Skin of body (tissue), 3 donors: ENCODE data around the gene TSPAN7. TPM values are rescaled to one million over a fixed set of nuclear protein-coding genes. Genes with fewer than 3 reads are reported as not detected.
A peak's percentile ranks its signal among the peaks of the same experiment; 100 is the strongest.

Source experiments
- DNase-seq: peaks from one replicate; lab custom pipeline; 2025; lab: John Stamatoyannopoulos, UW
- small RNA-seq: library from RNA; depleted of rRNA; stranded (forward); fragments of <200 nt; gene quantifications from one replicate; pipeline ENCODE3, GENCODE V24; 2014; ENCODE audit warnings: low replicate concordance
- total RNA-seq: library from RNA; depleted of rRNA; stranded (reverse); fragments of >200 nt; gene quantifications from one replicate; pipeline ENCODE4 v1.2.3, GENCODE V29; 2014

TSPAN7 gene
- total RNA-seq, 1 donor from 2014 or later: 9.8 TPM

- no peak for DNase-seq
Measured at GRCh38 chrX:38679695-38680094, 118.4 kb downstream of the TSPAN7 start.

- no peak for DNase-seq
Measured at GRCh38 chrX:38682095-38682494, 120.8 kb downstream of the TSPAN7 start.

DNA sequence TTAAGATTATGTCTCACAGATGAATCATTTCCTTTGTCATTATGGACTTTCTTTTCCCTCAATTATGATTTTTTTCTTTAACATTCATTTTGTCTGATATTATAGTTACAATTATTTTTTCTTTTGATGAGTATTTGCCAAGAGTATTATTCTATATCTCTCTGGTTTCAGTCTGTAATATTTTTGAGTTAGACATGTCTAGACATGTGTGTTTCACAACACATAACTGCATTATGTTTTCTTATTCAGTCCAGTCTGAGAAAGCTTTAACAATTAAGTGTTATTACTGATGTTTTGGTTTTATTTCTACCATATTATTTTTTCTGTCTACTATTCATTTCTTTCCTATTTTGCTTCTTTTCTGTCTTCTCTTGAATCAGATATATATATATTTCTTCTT is 131.6 kb downstream of the TSPAN7 start:
- no peak for DNase-seq

DNA sequence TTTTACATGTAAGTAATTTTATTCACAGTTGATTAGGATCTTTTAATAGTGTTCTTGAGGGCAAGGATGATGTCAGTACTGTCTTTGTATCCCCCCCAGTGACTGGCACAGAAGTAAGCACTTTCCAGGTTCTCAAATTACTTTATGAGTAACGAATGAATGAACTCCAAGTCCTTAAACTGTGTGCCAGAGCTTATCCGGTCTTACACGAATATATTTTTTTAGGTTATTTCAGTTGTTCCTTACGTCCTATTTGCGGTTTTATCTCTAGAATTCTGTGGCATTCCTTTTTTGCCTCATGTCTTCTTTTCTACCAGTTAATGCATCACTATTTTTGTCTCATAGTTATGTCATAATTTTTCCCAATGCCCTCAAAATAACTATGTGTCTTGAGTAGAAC is 133.1 kb downstream of the TSPAN7 start:
- DNase-seq: no peak

- DNase-seq: no peak
Measured at GRCh38 chrX:38697461-38697860, 136.1 kb downstream of the TSPAN7 start.

GRCh38 chrX:38699121-38699520 is 137.8 kb downstream of the TSPAN7 start:
- DNase-seq: no peak

DNA sequence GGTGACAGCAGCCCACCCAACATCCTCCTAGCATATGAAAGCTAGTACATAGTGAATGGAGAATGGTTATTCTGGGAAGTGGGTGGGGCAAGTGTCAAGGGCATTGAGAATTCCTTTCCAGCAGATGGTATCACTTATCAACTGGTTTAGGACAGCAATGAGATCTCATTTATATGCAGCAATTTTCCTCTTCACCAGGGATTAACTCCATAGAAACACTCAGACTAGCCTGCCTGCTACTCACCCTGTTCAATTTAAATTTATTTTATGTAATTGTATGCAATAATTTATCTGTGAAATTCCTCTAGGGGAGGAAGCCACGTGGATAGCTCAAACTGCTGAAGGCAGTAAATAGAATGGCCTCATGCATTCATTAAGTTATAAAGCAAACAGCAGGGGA is 138.4 kb downstream of the TSPAN7 start:
- DNase-seq: no peak

- DNase-seq: no peak
Measured at GRCh38 chrX:38701073-38701472, 139.7 kb downstream of the TSPAN7 start.

- DNase-seq: no peak
Measured at GRCh38 chrX:38704146-38704882, 143.0 kb downstream of the TSPAN7 start.

GRCh38 chrX:38717871-38718270 is 156.5 kb downstream of the TSPAN7 start:
- no peak for DNase-seq

- DNase-seq: no peak
Measured at GRCh38 chrX:38718311-38718710, 157.0 kb downstream of the TSPAN7 start.

DNA sequence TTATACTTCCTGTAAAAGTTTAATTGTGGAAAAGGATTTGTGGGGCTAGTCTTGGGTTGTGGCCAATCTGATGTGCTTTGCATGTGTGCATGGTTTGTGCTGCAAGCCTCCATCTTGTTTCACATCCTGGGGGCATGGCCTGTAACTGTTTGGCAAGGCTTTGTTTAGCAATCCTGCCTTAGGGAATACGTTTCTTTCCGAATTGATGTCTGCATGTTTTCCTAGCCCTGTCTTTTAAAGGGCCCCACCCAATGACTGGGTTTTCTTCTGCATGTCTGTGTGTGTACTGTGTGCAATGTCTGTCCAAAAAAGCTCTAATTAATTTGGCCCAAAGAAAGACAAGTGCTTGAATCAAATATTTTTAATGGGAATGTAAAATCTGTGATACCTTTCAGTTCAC is 165.3 kb downstream of the TSPAN7 start:
- peak; percentile 4 for DNase-seq

DNA sequence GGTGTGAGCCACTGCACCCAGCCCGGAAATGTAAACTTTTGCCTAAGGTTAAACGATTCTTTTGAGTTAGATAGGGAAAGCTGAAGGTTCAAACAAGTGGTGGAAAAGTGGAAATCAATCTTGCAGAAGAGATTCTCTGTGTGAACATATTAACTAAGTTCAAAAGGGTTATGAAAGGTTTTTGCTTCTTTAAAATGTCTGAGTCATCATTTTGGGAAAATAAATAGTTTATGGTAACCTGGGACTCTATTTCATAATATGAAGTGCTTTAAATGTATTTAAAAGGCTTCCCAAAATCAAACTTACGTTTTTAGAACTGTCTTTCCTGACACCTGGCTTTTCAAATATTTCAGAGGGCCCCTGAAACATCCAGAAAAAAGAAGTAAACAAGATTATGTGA is 166.3 kb downstream of the TSPAN7 start:
- DNase-seq: no peak

DNA sequence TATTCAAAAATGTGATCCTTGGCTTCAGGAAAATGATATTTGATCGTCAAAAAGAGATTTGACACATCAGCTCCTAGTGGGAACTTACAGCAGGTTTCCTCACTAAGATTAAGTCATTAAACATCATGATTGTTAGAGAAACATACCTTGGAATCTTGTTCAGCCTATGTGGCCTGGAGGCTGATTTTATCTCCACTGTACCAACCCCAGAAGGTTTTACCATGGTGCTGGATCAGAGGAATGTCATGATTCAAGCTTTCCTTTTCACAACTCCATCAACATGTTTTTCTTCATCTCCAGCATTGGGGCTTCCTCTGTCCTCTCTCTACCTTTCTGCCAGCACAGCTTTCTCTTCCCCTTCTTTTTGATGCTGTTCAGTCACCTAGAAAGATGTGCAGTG is 171.5 kb downstream of the TSPAN7 start:
- DNase-seq: no peak

Small RNA genes within 50 kb of the gene (small RNA-seq; reads per million reads assigned to genes)
- gene RNU7-7P: not detected

Other genes with a start within 250 kb of the TSPAN7 start
- 12.7 TPM for gene RPGR, start 234.0 kb upstream of the TSPAN7 start, total RNA-seq
- not detected for gene OTC, start 208.9 kb upstream of the TSPAN7 start, total RNA-seq
- gene MID1IP1, start 239.9 kb downstream of the TSPAN7 start, total RNA-seq: 20.5 TPM